GM18519 (cell line): ENCODE measurements around the gene KAZALD1.
A peak's percentile ranks its signal among the peaks of the same experiment; 100 is the strongest.
"Not testable (repeated sequence)": the region's sequence is repeated elsewhere in the genome, so short reads cannot be mapped to it uniquely, and the experiment has no call there.

Source experiments
- ATAC-seq: cut with Tn5 transposase; IDR thresholded peaks from one replicate; pipeline ENCODE4 v1.9.1; 2021; ENCODE audit warnings: mild to moderate bottlenecking, moderate library complexity; ENCODE audit not compliant: unreplicated experiment, low FRiP score

Gene KAZALD1

GRCh38 chr10:101029520-101030295 lies 32.1 kb upstream of the KAZALD1 start:
- ATAC-seq = no peak

DNA sequence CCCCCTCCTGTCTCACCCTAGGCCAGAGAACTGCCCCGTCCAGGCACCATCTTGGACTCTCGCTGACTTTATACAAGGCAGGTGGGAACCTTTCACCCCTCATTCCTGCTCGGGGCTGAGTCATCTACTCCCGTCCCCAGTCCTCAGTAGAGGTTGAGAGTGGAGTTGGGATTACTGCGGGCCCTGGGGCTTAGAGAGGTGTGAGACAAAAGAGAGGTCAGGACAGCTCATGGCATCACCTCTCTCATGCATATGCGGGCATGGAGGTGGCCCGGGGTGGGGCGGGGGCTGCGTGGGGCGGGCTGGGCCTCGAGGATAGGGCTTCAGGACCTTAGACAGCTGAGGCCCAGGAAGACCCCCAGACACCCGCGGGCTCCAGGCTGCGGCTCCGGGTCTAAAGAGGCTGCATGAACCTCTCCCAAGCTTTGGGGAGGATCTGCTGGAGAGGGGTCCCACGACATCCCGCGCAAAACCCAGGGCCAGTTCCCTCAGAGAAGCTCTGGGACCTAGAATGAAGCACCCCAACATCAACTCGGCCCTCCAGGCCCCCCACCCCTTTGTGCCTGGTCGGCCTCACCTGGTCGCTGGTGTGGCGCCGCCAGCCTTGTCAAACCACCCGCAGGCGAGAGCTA lies 31.2 kb upstream of the KAZALD1 start:
- no peak for ATAC-seq

DNA sequence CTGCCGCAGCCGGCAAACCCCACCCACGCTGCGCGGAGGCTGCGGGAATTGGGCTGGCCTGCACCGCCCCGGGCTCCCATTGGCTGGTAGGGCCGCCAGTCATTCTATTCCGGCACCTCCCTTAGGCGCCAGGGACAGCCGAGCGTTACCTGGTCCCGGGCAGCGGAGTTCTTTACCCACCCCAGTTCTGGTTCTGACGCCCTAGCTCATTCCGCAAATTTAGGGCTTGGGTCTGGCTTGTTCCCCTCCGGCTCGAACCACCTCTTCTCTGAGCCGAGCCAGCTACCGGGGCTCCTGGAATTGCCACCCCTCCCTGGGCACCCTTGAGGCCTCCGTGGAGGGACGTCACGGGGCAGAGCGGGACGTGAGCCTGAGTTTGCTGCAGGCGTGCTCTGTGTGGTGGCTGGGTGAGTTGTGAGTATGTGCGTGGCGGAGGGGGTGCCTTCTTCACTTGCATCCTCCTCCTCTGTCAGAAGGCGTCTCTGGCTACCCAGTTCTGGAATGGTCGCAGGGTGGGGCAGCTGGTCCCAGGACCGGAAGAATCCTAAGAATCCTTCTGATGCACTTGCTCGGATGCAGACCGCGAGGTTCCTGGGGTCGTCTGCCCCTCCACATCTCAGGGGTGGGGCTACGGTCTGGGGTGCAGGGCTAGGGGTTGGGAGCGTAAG lies 30.5 kb upstream of the KAZALD1 start, which contains the start of the genes PDZD7 and SFXN3:
Gene PDZD7 (minus strand): TSS at position 2 of the 668 bp plus-strand sequence. CDS start 910 bp downstream, outside the sequence.
Gene SFXN3 (plus strand): TSS at position 107 of the 668 bp plus-strand sequence. CDS start 3,461 bp downstream, outside the sequence.
- peak; percentile 63 for ATAC-seq

- ATAC-seq = no peak
These were observed 29.8 kb upstream of the KAZALD1 start for GRCh38 chr10:101031796-101032636.

- ATAC-seq = no peak
These were observed 29.1 kb upstream of the KAZALD1 start for GRCh38 chr10:101032637-101033224.

DNA sequence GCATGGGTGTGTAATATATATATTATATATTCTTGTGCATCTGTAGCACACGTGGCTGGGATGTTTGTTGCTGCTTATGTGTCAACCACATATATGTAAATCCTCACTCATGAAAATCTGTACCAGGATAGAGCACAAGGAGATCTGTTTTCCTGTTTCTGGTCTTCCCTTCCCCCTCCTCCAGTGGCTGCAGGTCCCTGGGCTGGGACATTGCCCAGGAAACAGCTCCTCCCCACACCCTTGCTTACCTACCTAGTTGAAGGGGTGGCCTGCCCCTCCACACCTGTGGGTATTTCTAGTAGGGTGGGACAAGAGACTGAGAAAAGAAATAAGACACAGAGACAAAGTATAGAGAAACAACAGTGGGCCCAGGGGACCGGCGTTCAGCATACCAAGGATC lies 28.5 kb upstream of the KAZALD1 start:
- ATAC-seq = no peak

- ATAC-seq = not testable (repeated sequence)
These were observed 27.4 kb upstream of the KAZALD1 start for GRCh38 chr10:101034404-101034803.

DNA sequence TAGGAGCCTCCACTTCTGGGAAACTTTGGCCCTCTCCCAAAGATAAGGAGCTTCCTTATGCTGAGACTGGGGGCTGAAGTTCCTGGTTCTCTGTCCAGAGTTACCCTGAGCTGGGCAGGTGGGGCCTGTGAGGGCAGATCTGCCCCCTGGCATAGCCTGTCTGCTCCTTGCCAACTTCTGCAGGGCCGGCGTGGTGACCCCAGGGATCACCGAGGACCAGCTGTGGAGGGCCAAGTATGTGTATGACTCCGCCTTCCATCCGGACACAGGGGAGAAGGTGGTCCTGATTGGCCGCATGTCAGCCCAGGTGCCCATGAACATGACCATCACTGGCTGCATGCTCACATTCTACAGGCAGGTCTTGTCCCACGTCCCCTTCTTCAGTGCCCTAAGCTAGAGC lies 26.5 kb upstream of the KAZALD1 start:
- no peak for ATAC-seq

DNA sequence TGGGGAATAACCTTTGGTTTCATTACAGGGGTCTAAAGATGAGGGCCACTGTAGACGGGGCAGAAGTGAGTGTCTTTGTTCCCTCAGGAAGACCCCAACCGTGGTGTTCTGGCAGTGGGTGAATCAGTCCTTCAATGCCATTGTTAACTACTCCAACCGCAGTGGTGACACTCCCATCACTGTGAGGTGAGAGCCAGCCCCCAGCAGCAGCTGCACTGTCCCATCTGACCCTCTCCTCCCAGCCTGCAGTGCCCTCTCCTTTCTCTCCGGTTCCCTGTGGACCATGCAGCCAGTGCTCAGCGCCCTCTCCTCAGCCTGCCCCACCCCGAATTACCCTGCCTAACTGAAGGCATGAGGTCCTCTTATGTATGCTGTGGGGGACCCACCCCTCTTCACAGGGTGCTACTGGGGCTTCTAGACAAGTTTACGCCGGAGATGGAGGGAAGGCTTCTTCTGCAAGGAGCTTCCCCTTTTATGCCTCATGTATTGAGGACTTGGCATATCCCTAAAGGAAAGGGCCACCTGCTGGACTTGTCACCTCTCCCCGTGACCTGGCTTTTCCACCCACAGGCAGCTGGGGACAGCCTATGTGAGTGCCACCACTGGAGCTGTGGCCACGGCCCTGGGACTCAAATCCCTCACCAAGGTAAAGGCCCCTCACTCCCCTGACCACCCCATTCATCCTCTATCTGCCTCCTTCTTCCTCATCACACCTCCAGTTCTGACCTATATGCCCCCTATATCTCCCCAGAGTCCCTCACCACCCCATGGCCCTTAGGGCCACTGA lies 25.7 kb upstream of the KAZALD1 start:
- no peak for ATAC-seq

GRCh38 chr10:101036726-101037125 lies 25.1 kb upstream of the KAZALD1 start:
- no peak for ATAC-seq

DNA sequence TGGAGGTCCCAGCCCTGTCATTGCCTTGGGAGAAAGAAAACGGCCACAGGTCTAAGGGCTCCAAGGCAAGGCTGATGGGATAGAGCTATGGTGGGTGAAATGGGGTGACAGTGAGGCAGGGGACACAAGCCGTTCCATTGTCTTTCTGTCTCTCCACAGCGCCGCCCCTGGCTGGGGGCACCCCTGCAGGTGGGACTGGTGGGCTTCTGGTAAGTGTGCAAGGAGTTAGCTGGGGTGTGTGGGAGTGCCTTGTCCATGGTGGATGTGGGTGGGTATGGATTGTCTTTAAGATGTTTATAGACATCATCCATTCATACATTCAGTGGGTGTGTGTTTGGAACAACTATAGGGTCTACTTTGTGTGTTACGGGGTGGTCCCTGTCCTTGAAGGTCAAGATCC lies 23.3 kb upstream of the KAZALD1 start:
- no peak for ATAC-seq

DNA sequence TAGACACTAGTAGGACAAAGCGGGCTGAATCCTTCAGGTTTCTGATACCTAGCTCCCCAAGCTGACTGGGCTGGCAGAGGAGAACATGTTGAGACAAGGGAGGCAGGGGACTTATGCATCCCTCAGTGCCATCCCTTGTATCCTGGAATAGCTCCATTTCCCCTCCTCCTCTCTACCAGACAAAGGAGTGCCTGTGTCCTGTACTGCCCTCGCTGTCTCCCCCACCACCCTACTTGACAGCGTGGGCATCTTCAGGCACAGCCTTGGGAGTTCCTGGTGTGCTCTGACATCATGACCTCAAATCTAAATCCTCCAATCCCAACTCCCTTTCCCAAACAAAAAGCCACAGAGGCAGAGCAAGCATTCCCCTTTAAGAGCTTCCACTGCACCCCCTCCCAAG lies 21.7 kb upstream of the KAZALD1 start:
- no peak for ATAC-seq

- ATAC-seq = no peak
These were observed 20.9 kb upstream of the KAZALD1 start for GRCh38 chr10:101040851-101041250.

GRCh38 chr10:101041252-101041761 lies 20.5 kb upstream of the KAZALD1 start:
- no peak for ATAC-seq

GRCh38 chr10:101042118-101042517 lies 19.7 kb upstream of the KAZALD1 start:
- ATAC-seq = no peak

DNA sequence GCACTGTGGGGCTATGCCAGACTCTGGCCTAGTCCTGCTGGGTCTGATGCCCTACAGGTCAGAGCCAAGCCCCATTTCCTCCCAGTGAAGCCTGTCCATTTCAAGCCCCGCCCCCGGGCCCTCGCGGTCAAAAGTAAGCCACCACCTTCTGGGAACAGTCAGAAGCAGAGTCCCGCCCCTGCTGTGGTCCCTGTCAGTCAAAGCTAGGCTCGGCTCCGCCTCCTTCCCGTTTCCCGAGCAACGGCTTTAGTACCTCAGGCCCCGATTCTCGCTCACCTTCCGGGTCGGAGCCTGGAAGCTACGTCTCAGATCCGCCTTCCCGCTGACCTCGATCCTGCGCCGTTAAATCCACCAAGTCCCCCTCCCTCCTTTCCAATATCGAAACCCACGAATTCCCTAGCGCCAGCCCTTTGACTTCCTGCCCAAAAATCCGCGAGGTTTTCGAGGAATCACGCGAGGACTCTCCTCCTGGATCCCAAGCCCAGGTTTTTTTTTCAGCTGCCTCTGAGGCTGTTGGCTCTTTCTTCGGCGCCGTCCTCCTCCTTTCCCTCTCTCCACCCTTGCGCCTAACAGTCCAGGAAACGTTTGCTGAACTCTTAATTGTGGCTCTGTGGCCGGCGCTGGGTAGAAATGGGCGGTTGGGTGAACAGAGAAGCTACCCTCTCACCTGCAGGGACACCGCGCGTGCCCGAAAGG lies 19.0 kb upstream of the KAZALD1 start:
- ATAC-seq = peak; percentile 82

GRCh38 chr10:101043363-101043707 lies 18.5 kb upstream of the KAZALD1 start:
- ATAC-seq = no peak

DNA sequence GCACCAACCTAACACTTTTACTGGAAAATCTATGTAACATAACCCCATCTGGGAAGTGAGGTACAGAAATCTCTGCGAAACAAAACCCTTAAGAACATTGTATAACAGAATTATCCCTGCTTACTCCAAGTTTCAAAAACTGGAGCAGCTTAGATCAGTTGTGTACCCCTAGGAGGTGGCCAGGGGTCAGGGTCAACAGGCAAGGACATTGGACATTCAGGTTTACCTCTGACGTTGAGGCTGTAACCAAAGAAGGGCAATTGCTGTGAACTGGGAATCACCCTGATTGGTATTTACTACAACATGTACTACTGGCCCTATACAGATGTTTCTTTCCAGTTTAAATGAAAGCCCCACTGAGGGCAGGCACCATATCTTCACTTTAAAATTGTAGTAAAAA lies 17.7 kb upstream of the KAZALD1 start:
- ATAC-seq = no peak
